Measurements from ENCODE around the gene HNRNPF. TPM values are rescaled to one million over a fixed set of nuclear protein-coding genes. Genes with fewer than 3 reads are reported as not detected.

HNRNPF gene
- total and polyA plus RNA-seq, 2 of the 8 experiments (the other 6 are each of a cell fraction or from before 2014, with no cell fraction given), result 209 to 389 TPM

GRCh38 chr10:43377424-43377883, 31.5 kb downstream of the HNRNPF start (continued):
- TF ChIP-seq SAP30 (IDR thresholded peaks at IDR 0.05; ENCODE audit: insufficient read depth, insufficient replicate concordance, low read length), result no peak
- TF ChIP-seq PHF8 (conservative IDR thresholded peaks at IDR 0.05; ENCODE audit: low read depth, low read length), result no peak
- no peak for TF ChIP-seq BRCA1 (IDR thresholded peaks at IDR 0.05; ENCODE audit: low read depth, low read length)
- TF ChIP-seq RBBP5 (IDR thresholded peaks at IDR 0.05; ENCODE audit: borderline replicate concordance, low read depth, low read length), result no peak
- no peak for TF ChIP-seq SRF (IDR thresholded peaks at IDR 0.05; ENCODE audit: low read depth, low read length)
- no peak; the same call in 1 of the 2 replicates for TF ChIP-seq MAFK (IDR thresholded peaks at IDR 0.05; ENCODE audit: low read depth, low read length)
- TF ChIP-seq JUN (IDR thresholded peaks at IDR 0.05; ENCODE audit: low read depth, low read length), result no peak
- TF ChIP-seq CTCF (IDR thresholded peaks at IDR 0.05; ENCODE audit: control extremely low read depth in 1 of 3, insufficient read depth in 1 of 3, low read depth in 1 of 3, low read length in 3 of 3), result peak; percentile 45 to 72 (median 72)
- no peak for TF ChIP-seq CHD2 (IDR thresholded peaks at IDR 0.05; ENCODE audit: low read length)
- TF ChIP-seq EZH2 (IDR thresholded peaks at IDR 0.05; ENCODE audit: low read depth, low read length, severe bottlenecking), result no peak
- TF ChIP-seq CBX8 (IDR thresholded peaks at IDR 0.05; ENCODE audit: borderline replicate concordance, low read depth, low read length), result no peak
- TF ChIP-seq HDAC6 (IDR thresholded peaks at IDR 0.05; ENCODE audit: low read depth, low read length), result no peak
- TF ChIP-seq CTBP2 (IDR thresholded peaks at IDR 0.05; ENCODE audit: borderline replicate concordance, insufficient read depth, insufficient read length, low read length), result no peak
- TF ChIP-seq POU5F1 (IDR thresholded peaks at IDR 0.05; ENCODE audit: low read depth, low read length), result no peak
- TF ChIP-seq SIX5 (IDR thresholded peaks at IDR 0.05; ENCODE audit: low read depth, low read length), result no peak
- 0 out of 4 replicates have a peak, but pooled peaks of 1 of the 2 experiments have one; percentile 30 for TF ChIP-seq SIN3A (conservative IDR thresholded peaks at IDR 0.05 in 1 of 2, IDR thresholded peaks at IDR 0.05 in 1 of 2; ENCODE audit: low read depth in 1 of 2, low read length in 2 of 2)
- no peak for TF ChIP-seq CEBPB (IDR thresholded peaks at IDR 0.05; ENCODE audit: low read depth, low read length)
- TF ChIP-seq KDM4A (IDR thresholded peaks at IDR 0.05; ENCODE audit: low read depth, low read length, severe bottlenecking), result no peak
- TF ChIP-seq USF2 (IDR thresholded peaks at IDR 0.05; ENCODE audit: low read length), result no peak
- no peak for TF ChIP-seq SP1 (IDR thresholded peaks at IDR 0.05; ENCODE audit: low read depth, low read length)
- no peak for TF ChIP-seq CREB1 (IDR thresholded peaks at IDR 0.05)
- TF ChIP-seq NRF1 (IDR thresholded peaks at IDR 0.05; ENCODE audit: low read depth, low read length), result no peak
- peak; percentile 98 for TF ChIP-seq TEAD4 (IDR thresholded peaks at IDR 0.05; ENCODE audit: low read depth, low read length)

Measured in H1 (cell line).